M059J (cell line): ENCODE measurements around the gene STAMBP. TPM values are rescaled to one million over a fixed set of nuclear protein-coding genes. Genes with fewer than 3 reads are reported as not detected.
A peak's percentile ranks its signal among the peaks of the same experiment; 100 is the strongest.
"Not testable (repeated sequence)": the region's sequence is repeated elsewhere in the genome, so short reads cannot be mapped to it uniquely, and the experiment has no call there.

Source experiments
- DNase-seq: peaks from one replicate; pipeline ENCODE4 v3.0.0-alpha.2; 2012; ENCODE audit warnings: low read depth
- total RNA-seq: library from RNA; depleted of rRNA; stranded (reverse); fragments of >200 nt; shearing (Covaris generic); gene quantifications from 2 replicates; pipeline ENCODE4 v1.2.3, GENCODE V29; 2014

STAMBP gene
- total RNA-seq, 1 experiment from 2014 or later, result 64.5 TPM

DNA sequence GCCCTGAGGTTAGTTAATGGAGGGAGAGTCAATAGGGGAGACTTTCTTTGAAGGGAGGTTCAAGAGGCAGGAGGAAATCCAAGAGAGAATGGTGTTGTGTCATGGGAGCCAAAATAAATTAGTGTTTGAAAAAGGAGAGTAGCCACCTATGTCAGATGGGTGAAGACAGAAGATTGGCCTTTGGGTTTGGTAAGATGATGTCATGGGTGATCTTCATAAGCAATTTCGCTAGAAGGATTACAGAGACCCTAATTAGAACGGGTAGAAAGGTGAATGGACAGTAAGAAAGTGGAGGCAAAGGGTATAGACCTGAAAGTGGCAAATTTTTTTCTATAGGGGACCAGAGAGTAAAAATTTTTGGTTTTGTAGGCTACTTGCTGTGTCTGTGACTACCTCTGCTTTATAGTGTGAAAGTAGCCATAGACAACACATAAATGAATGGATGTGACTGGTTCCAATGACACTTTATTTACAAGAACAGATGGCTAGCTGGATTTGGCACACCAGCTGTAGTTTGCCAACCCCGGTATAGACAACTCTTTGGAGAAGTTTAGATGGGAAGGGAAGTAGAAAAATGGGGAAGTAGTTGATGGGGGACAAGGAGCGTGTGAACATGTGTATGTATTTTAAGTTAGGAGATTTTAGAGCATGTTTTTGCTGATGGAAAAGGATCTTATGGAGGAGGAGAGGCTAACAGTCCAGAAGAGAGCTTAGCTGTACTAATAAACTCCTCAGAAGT is 9.3 kb downstream of the STAMBP start:
- no peak for DNase-seq

DNA sequence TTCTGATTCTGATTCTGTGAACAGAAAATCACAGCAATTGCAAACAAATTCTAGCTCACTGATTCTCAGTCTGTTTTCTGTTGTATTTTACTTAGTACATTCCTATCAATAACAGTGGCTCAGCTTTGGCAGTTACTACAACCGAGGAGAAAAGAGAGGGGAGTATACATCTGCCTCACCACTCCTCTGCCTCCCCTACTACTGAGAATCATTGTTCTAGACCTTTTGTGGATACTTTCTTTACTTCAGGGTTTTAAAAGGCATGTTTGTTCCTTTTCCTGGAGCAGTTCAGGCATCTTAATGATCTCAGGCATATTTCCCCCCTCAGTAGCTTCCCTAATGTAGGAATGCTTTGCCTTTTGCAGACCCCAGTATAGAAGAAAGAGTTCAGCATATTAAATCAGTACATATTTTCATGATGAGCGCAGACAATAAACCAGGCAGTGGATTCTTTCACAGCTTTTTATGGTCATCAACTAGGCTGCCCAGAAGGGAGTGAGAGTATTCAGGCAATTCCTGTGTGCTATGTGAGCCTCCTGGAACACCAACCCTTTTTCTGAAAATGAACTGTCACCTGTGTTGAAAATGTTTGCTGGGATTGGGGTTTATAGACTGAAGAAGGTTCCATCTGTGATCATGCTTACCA is 10.3 kb downstream of the STAMBP start:
- no peak for DNase-seq

DNA sequence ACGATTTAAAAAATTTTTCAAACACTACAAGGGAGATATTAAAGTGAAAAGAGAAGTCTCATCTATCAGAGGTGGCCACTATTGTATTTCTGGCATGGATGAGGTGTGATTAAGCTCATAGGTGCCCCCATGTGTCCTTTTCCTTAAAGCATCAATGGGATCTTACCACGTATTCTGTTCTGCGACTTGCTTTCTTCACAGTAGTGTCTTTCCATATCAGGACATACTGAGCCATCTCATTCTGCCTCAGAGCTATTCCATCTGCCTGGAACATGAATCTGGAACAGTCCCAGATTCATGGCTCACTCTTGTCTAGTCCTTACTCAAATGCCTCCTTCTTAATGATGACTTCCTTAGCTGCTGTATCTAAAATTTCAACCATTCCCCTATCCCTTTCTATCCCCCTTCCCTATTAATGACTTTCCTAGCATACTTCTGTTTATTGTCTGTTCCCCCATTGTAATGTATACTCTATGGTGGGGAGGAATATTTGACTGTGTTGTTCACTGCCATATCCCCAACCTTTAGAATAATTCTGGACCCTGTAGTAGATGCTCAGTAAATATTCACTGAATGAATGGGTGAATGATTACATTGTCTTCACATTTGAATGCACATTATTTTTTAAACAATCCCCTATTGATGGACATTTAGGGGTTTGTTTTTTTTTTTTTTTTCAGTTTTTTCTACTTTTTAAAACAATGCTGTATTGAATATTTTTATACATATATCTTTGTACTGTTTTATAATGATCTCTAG is 11.1 kb downstream of the STAMBP start:
- no peak for DNase-seq

DNA sequence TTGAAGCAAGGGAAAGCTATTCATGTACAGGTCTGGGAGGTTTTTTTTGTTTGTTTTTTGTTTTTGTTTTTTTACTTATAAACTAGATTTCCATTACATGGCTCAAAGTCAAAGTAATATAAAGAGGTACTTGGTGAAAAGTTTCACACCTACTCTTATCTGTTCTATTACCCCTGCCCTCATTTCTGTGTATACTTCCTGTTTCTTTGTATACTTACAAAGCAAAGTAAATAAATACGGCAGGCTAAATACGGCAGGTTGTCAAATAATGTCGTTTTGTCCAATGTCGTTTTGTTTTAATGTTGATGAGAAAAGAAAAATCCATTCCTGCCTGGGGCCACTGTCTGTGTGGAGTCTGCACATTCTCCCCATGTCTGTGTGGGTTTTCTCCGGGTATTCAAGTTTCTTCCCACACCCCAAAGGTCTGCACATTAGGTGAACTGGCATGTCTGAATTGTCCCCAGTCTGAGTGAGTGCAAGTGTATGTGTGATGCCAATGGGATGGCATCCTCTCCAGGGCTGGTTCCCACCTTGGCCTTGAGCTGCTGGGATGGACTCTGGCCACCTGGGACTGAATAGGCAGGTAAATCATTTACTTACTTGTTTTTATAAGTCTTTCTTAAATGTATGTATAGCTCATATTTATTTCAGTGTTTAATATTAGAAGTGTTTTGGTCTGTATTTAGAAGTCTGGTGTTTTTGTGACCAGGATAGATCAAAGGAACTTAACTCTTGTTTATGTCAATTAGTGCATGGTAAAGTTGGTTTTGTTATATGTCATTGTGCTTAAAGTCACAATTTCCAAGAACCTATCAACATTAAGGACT is 13.4 kb downstream of the STAMBP start:
- DNase-seq, result no peak

DNA sequence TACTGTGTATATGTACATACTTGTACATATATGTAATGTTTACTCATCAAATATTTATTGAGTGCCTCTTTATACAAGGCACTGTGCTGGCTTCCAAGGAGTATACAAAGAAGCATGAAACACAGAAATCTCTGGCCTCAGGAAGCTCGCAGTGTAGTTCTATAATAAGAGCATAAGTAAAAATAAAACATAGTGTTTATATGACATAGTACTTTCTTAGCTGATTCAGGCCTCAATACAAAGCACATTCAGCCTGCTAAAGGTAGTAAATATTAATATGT is 13.9 kb downstream of the STAMBP start:
- no peak for DNase-seq

DNA sequence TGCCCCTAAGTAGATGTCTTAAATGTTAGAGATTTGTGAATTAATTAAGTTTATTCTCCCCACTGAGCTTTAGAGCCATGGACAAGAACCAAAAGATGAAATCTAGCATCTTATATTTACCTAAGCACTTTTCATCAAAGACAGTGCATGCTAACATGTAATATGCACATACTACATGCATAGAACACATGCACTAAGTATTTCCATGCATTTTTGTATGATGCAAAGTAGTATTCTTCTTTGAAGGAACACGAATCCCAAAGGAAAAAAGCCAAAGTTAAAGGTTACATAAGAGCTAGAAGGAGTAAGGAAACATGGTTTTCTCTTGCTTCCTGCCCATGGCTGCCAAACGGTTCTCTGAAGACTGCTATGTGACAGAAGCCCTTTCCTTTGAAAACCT is 15.3 kb downstream of the STAMBP start:
- no peak for DNase-seq

DNA sequence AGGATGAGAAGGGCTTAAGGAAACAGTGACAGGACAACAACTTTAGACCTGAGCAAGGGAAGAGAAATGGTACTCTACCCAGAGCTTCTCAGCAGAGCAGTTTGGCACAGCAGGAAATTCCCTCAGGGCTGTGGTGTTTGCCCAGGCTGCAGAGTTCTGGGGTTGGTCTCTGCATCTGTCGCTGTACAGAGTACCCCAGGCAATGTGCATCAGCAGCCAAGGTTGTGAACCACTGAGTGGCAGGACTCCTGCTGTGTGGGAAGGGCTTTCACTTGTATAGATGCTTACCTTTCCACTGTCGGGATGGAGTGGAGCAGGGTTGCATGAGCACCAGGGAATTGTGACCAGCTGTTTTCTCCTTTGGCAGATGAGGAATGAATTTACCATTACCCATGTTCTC is 21.2 kb downstream of the STAMBP start:
- no peak for DNase-seq

DNA sequence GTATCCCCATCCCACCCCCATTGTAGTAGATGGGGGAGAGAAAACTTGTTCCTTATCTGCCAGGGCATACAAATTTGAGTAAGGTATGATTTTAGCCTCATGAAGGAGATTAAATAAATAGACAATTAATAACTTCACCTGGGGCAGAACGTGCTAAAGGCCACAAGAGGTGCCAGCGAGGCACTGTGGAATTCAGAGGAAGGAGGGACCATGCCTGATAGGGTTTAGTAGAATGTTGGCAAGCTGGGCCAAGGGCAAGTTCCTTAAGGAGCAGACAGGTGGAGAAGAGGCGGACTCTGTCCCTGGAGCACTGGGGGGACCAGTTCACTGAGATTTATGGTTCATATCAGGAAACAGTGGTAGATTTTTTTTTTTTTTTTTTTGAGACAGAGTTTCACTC is 22.5 kb downstream of the STAMBP start:
- DNase-seq, result peak; percentile 39

DNA sequence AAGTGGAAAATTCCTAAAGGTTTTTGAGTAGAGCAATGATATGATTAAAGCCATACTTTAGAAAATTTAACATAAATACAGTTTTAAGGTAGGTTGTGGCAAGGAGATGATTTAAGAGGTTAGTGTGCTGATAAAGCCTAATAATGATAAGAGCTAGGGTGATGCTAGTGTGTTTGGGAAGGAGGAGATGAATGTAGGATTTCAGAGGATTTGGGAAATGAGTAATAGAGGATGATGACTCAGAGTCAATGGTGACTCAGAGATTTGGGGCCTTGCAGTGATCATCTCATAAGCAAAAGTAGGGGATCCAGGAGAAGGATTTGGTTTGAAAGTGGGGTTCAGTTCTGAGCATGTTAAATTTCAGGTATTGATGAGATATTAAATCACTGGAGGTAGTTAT is 23.3 kb downstream of the STAMBP start:
- peak; percentile 87 for DNase-seq

DNA sequence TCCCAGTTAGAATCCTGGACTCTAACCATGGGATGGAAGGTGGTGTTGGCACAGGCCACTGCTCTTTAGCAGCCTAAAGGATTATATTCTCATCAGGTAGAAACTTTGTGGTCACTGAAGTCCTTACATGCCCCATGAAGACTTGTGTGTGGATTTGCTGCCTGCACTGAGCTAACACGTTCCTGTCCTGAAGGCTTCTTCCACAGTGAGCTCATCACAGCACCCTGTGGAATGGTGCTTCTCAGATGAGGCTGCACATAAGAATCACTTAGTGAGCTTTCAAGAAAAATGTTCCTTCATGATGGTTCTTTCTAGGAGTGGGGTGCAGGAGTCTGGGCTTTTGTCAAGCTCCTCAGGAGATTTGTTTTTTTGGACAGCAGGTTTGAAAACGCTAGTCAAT is 26.8 kb downstream of the STAMBP start:
- DNase-seq, result no peak

DNA sequence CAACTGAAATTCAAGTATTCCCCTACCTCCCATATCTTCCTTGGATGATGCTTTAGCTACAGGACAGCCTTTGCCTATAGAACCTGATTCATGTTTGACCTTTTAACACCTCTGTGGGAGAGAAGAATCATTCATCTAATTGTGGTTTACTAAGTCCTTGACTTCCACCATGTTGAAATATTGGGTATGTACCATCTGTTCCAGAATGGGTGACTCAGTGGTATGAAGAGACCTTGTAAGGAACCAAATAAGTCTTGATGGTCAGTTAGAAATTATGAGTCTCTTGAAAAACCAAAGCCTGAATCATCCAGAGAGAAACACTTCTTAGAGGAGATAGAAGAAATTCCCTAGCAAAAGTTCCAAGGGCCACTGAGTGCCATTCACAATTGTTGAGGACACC is 27.5 kb downstream of the STAMBP start:
- DNase-seq, result peak; percentile 78

DNA sequence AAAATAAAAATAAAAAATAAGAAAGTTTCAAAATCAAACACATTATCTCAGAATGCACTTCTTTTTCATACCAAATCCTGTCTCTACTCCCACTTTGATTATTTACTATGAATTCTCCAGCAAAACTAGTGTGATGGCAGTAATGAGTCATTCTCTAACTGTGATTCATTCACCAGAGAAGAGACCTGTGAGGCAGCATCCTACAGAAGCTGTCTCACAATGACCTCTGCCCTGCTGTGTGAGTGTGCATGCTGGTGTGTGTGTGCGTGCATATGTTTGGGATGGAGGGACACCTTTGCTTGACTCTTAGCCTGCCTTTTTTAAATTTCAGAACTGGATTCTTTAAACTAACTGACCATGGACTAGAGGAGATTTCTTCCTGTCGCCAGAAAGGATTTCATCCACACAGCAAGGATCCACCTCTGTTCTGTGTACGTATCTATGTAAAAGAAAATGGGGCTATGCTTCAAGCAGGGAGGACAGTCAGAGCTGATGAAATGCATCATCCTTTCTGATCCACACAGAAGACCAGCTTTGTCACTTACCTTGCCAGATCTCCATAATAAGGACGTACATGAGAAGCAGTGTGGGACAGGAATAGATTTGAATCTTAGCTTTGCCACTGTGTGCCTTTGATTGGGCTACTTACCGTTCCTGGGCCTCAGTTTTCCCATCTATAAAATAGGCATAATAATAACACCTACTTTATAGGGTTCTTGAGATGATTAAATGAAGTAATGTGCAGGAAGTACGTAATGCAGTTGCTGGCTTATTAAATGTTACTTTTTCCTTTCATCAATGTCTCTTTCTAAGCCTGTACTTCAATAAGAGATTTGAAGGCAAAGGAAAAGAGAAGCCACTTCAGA is 31.2 kb downstream of the STAMBP start:
- DNase-seq, result peak; percentile 87

DNA sequence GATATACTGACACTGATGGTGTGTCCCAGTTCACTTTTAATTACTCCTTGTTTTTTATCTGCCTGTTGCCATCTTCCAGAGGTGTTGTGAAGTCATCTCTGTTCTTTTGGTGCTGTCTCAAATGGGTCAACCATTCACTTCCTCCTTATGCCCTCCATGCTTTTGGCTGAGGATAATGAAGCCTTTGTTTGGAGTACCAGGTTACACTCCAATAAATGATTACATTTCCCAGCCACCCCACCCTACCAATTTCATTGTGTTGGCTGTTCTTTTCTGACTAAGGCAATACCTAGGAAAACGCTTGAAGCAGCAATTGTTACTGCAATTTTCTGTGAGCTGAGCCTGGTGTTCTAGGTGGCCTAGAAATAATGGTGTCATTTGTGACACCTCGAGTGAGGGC is 34.2 kb downstream of the STAMBP start:
- no peak for DNase-seq

DNA sequence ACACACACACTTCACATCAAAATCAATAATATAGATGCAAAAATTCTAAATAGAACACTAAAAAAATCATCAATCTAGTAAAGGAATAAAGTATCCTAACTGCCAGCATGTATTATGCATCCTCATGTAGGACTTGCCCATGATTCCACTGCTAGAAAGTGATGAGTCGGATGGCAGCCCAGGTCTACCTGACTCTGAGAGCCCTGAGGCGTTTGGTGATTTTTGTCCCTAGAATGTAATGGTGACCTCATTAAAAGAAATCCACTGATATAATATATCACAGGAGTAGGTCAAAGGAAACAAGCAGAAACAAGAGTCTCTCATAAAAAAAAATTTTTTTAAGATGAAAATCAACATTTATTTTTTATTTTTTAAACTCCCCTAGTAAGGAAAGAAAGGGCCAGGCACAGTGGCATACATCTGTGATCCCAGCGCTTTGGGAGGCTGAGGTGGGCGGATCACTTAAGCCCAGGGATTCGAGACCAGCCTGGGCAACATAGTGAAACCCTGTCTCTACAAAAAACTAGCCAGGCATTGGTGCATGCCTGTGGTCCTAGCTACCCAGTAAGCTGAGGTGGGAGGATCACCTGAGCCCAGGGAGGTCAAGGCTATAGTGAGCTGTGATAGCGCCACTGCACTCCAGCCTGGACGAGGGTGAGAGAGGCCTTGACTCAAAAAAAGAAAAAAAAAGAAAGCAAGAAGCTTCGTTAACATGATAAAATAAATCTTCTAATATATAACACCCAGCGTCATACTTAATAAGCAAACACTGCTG is 39.6 kb downstream of the STAMBP start:
- peak; percentile 75 for DNase-seq

DNA sequence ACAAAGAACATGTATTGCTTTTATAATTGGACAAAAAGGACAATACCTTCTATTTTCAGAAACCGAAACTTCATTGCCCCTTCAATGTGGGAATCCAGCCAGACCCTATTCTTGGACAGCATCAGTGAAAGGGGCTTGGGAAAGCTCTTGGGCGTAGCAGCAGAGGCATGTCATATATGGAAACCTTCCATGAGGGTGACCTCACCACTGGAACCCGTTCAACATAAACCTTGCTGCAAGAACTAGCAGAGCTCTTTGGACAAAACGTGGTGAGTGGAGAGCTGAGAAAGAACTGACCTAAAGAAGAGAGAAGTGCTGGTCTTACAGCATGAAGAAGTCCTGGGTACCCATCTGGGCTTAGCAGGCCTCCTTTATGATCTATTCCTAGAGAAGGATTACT is 41.3 kb downstream of the STAMBP start:
- peak; percentile 83 for DNase-seq

DNA sequence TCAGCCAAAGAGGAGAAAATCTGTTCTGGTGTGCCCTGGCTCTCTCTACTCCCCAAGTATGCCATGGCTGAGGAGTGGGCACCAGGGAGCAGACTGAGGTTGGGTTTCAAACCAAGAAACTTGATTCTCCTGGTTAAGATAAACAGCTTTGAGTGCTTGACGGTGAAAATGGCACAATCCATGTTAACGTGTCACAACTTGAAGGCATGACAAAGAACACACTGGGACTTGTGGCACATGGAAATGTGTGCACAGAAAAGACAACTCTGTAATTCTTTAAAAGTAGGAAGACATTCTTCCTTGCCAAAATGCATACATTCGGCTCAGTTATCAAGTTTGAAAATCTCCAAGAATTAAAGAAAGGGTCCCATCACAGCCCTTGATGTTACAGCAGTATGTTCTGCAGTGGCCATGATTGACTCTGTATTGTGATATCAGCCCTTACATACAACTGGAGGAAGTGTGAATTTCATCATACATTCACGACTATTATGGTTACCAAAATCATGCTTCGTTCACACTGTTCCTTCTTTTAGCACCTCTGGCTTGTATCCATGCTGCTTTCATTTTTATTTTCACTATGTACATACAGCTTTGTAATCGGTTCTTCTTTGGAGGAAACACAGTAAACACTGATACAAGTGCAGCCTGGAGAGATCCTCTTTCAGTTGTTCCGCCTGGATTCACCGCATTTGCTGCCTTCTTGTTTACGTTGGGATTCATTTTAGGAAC is 48.5 kb downstream of the STAMBP start:
- DNase-seq, result no peak

DNA sequence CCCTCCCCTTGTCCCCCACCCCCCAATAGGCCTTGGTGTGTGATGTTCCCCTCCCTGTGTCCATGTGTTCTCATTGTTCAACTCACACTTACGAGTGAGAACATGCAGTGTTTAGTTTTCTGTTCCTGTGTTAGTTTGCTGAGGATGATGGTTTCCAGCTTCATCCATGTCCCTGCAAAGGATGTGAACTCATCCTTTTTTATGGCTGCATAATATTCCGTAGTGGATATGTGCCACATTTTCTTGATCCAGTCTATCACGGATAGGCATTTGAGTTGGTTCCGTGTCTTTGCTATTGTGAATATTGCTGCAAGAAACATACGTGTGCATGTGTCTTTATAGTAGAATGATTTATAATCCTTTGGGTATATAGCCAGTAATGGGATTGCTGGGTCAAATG is 49.2 kb downstream of the STAMBP start:
- DNase-seq, result not testable (repeated sequence)

DNA sequence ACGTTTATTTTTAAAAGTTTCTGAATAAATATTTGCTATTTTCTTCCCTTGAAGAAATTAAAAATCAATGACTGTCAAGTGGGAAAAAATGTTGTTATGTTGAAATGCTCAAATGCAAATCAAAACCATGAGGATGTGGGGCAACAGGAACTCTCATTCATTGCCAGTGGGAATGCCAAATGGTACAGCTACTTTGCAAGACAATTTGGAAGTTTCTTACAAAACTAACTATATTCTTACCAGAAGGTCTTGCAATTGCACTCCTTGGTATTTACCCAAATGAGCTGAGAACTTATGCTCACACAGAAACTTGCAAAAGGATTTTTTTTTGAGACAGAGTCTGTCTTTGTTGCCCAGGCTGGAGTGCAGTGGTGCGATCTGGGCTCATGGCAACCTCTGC is 56.6 kb downstream of the STAMBP start:
- DNase-seq, result no peak

DNA sequence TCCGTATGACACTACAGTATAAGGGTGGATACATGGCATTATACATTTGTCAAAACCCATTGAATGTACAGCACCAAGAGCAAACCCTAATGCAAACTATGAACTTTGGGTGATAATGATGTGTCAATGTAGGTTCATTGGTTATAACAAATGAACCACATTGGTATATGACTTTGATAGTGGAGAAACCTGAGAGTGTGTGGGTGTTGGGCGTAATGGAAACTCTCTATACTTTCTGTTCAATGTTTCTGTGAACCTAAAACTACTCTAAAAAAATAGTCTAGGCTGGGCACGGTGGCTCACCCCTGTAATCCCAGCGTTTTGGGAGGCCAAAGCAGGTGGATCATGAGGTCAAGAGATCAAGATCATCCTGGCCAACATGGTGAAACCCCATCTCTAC is 57.6 kb downstream of the STAMBP start:
- DNase-seq, result no peak
